Breast epithelium (tissue), 3 donors: ENCODE results near the gene FAM83E.
A peak's percentile ranks its signal among the peaks of the same experiment; 100 is the strongest.

ENCODE experiments used
- POLR2A ChIP-seq: fragments of 450-650 bp; IDR thresholded peaks from one replicate; pipeline ENCODE4 v1.6.1; 2016; ENCODE audit warnings: antibody characterized with exemption, mild to moderate bottlenecking, moderate library complexity
- POLR2AphosphoS5 ChIP-seq, 3 donors: sonication (generic); formaldehyde crosslinking; IDR thresholded peaks; one replicate each; pipeline ENCODE4 v1.6.1; 2017; ENCODE audit warnings: antibody characterized with exemption in 3 of 3
- TF ChIP-seq, protein P1 (sequence below), 3 donors: fragments of 450-650 bp; IDR thresholded peaks; one replicate each; pipeline ENCODE4 v1.5.1; 2016 to 2017; ENCODE audit warnings: antibody characterized with exemption in 3 of 3, mild to moderate bottlenecking in 3 of 3, moderate library complexity in 3 of 3

DNA sequence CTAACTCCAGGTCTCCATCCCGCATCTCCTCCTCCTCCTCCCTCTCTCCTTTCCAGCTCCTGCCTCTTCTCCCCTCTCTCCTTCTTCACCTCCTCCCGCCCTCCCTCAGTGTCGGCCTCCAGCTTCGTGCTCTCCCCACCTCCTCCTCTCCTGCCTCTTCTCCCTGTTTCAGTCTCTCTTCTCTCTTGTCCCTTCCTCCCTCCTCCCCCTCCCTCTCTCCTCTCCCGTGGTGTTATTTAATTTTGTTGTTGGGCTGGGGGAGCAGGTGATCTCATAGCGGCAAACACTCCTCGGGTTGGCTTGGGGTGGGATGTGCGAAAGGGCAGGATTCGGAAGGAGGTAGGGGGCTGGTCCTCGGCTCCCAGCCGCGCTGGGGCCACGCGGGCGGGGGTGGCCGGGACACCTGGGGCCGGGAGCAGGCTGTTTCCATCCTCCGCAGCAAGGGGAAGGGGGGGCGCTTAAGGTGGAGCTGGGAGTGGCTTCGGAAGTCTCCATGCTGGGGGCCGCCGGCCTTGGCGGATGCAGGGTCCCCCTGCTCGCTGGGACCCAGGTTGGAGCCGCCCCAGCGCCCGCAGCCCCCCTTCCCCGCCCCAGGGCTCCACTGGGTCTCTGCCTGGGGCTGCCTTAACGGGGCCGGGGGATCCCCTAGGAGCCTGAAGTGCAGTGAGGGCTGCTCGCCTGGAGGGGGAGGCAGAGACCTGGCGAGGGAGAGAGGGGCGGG, 31.3 kb upstream of the FAM83E start, which contains the start of gene CA11:
- TF ChIP-seq, protein P1, sequence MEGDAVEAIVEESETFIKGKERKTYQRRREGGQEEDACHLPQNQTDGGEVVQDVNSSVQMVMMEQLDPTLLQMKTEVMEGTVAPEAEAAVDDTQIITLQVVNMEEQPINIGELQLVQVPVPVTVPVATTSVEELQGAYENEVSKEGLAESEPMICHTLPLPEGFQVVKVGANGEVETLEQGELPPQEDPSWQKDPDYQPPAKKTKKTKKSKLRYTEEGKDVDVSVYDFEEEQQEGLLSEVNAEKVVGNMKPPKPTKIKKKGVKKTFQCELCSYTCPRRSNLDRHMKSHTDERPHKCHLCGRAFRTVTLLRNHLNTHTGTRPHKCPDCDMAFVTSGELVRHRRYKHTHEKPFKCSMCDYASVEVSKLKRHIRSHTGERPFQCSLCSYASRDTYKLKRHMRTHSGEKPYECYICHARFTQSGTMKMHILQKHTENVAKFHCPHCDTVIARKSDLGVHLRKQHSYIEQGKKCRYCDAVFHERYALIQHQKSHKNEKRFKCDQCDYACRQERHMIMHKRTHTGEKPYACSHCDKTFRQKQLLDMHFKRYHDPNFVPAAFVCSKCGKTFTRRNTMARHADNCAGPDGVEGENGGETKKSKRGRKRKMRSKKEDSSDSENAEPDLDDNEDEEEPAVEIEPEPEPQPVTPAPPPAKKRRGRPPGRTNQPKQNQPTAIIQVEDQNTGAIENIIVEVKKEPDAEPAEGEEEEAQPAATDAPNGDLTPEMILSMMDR (IDR thresholded peaks at IDR 0.05), result peak; percentile 62 to 96 (median 81)
- TF ChIP-seq POLR2AphosphoS5 (IDR thresholded peaks at IDR 0.05) (peak; percentile 20 to 51 (median 22)), POLR2A (peak; percentile 39)
